ENCODE results near the gene OLFML3.

- TF ChIP-seq, protein P1, sequence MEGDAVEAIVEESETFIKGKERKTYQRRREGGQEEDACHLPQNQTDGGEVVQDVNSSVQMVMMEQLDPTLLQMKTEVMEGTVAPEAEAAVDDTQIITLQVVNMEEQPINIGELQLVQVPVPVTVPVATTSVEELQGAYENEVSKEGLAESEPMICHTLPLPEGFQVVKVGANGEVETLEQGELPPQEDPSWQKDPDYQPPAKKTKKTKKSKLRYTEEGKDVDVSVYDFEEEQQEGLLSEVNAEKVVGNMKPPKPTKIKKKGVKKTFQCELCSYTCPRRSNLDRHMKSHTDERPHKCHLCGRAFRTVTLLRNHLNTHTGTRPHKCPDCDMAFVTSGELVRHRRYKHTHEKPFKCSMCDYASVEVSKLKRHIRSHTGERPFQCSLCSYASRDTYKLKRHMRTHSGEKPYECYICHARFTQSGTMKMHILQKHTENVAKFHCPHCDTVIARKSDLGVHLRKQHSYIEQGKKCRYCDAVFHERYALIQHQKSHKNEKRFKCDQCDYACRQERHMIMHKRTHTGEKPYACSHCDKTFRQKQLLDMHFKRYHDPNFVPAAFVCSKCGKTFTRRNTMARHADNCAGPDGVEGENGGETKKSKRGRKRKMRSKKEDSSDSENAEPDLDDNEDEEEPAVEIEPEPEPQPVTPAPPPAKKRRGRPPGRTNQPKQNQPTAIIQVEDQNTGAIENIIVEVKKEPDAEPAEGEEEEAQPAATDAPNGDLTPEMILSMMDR (IDR thresholded peaks at IDR 0.05; ENCODE audit: low read length) = no peak
- TF ChIP-seq EZH2 (optimal IDR thresholded peaks at IDR 0.05; ENCODE audit: low read depth, low read length) (no peak), EZH2phosphoT487 (IDR thresholded peaks at IDR 0.05; ENCODE audit: low read length) (no peak)
Observed at GRCh38 chr1:113951719-113952118, 27.6 kb upstream of the OLFML3 start.

All from MM.1S (cell line).